SJCRH30 (cell line): Measurements from ENCODE around the gene PGC. TPM values are rescaled to one million over a fixed set of nuclear protein-coding genes. Genes with fewer than 3 reads are reported as not detected.

Source experiments
- DNase-seq, 2 experiments: peaks; one replicate each; pipeline ENCODE4 v3.0.0-alpha.2; 2015 to 2020
- H3K27ac ChIP-seq: fragments of 250-450 bp; sonication (Bioruptor Pico); 2 replicates; pipeline ENCODE4 v1.5.1; 2020; ENCODE audit warnings: mild to moderate bottlenecking, moderate library complexity
- H3K27me3 ChIP-seq: fragments of 250-450 bp; sonication (Bioruptor Pico); 2 replicates; pipeline ENCODE4 v1.5.1; 2020; ENCODE audit warnings: mild to moderate bottlenecking, moderate library complexity
- H3K36me3 ChIP-seq: fragments of 250-450 bp; sonication (Bioruptor Pico); 2 replicates; pipeline ENCODE4 v1.5.1; 2020; ENCODE audit warnings: mild to moderate bottlenecking, moderate library complexity
- H3K4me1 ChIP-seq: fragments of 250-450 bp; sonication (Bioruptor Pico); 2 replicates; pipeline ENCODE4 v1.5.1; 2020; ENCODE audit warnings: mild to moderate bottlenecking, moderate library complexity
- H3K4me3 ChIP-seq: fragments of 250-450 bp; sonication (Bioruptor Pico); 2 replicates; pipeline ENCODE4 v1.5.1; 2020; ENCODE audit warnings: mild to moderate bottlenecking, moderate library complexity
- H3K9me3 ChIP-seq: fragments of 250-450 bp; sonication (Bioruptor Pico); replicated peaks from 2 replicates; pipeline ENCODE4 v1.5.1; 2020; ENCODE audit warnings: mild to moderate bottlenecking, moderate library complexity
- total RNA-seq: library from RNA; depleted of rRNA; stranded (reverse); fragments of >200 nt; shearing (Covaris generic); gene quantifications from 2 replicates; pipeline ENCODE4 v1.2.3, GENCODE V29; 2014

Gene PGC
- total RNA-seq, 1 experiment from 2014 or later, result not detected

- Histone ChIP-seq H3K9me3 (no peaks in the 10 kb centered on the region), H3K4me3 (no peak overlapping the region), H3K27me3 (0 out of 2 replicates have a peak, but pooled peaks cover 4% of the 10 kb centered on the region), H3K36me3 (no peaks in the 10 kb centered on the region), H3K27ac (no peak overlapping the region), H3K4me1 (peaks cover 9% of the 10 kb centered on the region)
- no peak for DNase-seq
Observed at GRCh38 chr6:41743406-41744235, 3.6 kb downstream of the PGC start.

DNA sequence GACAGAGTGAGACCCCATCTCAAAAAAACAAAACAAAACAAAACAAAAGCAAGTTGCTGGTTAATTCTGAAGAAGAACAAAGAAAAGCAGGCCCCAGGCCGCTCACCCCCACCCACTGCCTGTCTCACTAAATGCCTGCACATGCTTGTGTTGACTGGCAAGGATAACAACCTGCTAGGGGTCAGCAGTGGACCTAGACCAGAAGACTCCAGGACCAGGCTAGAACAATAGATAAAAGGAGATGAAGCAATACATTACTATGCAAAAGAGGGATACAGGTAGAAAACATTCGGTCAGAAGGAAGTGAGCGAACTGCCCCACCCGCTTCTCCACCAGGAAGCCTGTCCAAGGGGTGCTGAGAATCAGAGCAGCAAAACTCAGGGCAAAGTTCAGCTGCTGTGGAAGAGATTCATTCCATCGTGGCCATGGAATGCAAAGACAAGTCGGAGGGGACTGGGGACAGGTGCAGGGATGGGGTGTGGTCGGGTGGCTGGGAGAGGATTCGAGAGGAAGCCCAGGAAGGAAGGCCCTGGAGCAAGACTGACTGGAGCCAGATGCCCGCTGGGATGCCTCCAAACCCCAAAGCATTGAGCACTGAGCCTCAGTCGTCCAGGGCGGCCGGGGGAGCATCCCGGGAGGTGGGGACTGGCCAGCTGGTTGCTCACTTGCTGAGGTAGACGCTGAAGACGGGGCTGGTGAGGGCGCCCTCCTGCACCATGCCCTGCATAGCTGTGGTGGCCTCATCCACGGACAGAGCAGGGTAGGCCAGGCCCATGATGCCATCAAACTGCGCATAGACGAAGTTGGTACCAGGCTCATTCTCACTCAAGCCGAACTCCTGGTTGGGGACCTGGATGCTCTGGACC lies 5.3 kb downstream of the PGC start:
- Histone ChIP-seq H3K27ac (no peak overlapping the region), H3K4me1 (peaks cover 9% of the 10 kb centered on the region), H3K9me3 (no peaks in the 10 kb centered on the region), H3K4me3 (no peak overlapping the region), H3K36me3 (no peaks in the 10 kb centered on the region), H3K27me3 (0 out of 2 replicates have a peak, but pooled peaks cover 4% of the 10 kb centered on the region)
- DNase-seq, result peak; percentile 49 to 59

DNA sequence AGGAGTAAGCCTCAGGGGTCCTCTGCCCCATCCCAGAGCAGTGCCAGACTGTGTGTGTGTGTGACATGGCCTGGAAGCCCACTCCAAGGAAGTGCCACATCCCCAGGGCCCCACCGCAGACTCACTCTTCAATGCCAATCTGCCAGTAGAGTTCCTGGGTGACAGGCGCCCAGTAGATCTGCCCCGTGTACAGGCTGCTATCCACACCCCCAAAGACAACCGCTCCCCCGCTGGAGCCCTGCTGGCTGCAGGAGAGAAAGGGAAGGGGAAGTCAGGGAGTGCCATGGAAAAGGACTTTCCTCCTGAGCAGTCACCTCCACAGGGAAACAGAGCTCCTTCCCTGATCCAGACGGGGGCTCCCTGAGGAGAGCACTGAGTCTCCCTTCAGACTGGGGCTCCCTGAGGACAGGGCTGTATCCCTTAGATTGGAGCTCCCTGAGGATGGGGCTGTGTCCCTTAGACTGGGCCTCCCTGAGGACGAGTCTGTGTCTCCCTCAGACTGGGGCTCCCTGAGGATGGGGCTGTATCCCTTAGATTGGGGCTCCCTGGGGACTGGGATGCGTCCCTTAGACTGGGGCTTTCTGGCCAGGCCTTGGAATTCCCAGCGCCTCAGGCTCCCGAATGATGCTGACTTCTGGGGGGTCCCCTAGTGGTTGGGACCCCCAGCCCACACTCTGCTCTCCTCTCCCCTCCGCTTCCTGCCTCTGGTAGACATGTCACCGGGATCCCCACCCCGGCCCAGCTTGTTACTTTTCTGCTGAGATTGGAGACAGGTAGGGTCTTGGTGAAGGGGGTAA lies 6.6 kb downstream of the PGC start:
- Histone ChIP-seq H3K27ac (no peak overlapping the region), H3K9me3 (no peaks in the 10 kb centered on the region), H3K27me3 (0 out of 2 replicates have a peak, but pooled peaks cover 4% of the 10 kb centered on the region), H3K36me3 (no peaks in the 10 kb centered on the region), H3K4me3 (no peak overlapping the region), H3K4me1 (peaks cover 12% of the 10 kb centered on the region)
- no peak for DNase-seq

GRCh38 chr6:41739041-41739440 lies 8.2 kb downstream of the PGC start:
- Histone ChIP-seq H3K4me3 (no peak overlapping the region), H3K36me3 (no peaks in the 10 kb centered on the region), H3K4me1 (peaks cover 12% of the 10 kb centered on the region), H3K27me3 (0 out of 2 replicates have a peak, but pooled peaks cover 4% of the 10 kb centered on the region), H3K9me3 (no peaks in the 10 kb centered on the region), H3K27ac (no peak overlapping the region)
- no peak for DNase-seq

- Histone ChIP-seq H3K9me3 (no peaks in the 10 kb centered on the region), H3K27me3 (0 out of 2 replicates have a peak, but pooled peaks cover 4% of the 10 kb centered on the region), H3K36me3 (no peaks in the 10 kb centered on the region), H3K4me1 (peaks cover 15% of the 10 kb centered on the region), H3K27ac (no peak overlapping the region), H3K4me3 (no peak overlapping the region)
- no peak for DNase-seq
Observed at GRCh38 chr6:41737591-41738130, 9.5 kb downstream of the PGC start.

DNA sequence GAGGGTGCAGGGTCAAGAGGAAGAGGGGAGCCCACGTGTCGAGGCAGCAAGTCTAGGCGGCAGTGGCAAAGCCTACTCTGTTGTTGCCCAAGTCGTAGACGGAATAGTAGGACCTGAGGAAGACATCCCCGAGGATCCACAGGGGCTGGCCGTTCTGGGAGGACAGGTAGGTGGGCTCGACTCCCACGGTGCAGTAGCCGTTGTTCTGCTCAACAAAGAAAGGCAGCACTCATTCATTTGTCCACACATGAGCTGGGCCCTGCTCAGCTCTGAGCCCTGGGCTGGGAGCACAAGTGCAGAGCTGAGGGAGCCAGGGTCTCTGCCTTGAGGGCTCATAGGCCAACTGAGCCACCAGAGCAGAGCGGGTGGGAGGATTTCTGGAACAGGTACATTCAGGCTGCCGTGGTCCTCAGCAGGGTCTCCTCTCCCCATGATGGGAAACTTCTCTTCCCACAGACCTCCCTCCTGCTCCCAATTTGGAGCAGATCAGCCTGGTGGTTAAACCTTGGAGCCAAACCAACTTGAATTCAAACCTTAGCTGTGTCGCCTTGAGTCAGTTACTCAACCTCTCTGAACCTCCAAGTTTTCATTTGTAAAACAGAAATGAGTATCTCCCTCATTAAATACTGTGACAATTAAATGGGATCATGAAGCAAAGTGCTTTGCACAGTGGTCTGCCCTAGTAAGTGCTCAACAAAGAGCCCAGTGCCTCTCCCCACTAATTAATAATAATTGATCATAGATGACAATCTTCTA lies 10.2 kb downstream of the PGC start:
- Histone ChIP-seq H3K9me3 (no peaks in the 10 kb centered on the region), H3K4me3 (no peak overlapping the region), H3K27me3 (0 out of 2 replicates have a peak, but pooled peaks cover 4% of the 10 kb centered on the region), H3K27ac (no peak overlapping the region), H3K36me3 (no peaks in the 10 kb centered on the region), H3K4me1 (peaks cover 12% of the 10 kb centered on the region)
- DNase-seq, result no peak

DNA sequence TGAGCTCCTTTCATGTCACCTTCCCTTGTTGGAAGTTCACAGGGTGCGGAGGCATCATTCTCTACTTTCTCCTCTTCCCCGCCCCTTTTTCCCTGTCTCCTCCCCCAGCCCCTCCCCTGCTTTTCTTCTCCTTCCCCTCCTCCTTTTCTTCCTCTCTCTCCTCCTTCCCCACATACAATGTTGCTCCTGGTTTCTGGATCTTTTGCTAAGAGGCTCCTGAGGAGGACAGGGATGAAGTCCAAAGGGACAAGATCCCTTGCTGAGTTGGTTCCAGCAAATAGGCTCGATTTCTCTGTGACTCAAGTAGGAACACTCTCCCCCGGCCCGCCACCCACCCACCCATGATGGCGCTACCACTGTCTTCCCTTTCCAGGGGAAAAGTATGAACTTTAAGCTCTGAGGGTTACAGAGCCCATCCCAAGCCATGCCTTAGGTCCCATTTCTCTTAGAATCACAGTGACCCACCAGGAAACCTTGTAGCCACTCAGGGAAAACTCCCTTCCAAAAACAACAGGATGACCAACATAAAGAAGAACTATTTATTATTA lies 10.9 kb downstream of the PGC start:
- H3K4me3 ChIP-seq, result no peak overlapping the region
- no peak for DNase-seq

GRCh38 chr6:41735427-41736185 lies 11.6 kb downstream of the PGC start, which contains the start of gene TFEB:
TSS of gene TFEB (minus strand) at chr6:41735608. CDS start at chr6:41691213, 44,395 bp downstream.
- DNase-seq, result peak; percentile 88 to 90
- no peaks in the 10 kb centered on the region for H3K36me3 ChIP-seq
- no peaks in the 10 kb centered on the region for H3K9me3 ChIP-seq
- peak within 1 kb of the TSS; percentile 56 for H3K4me3 ChIP-seq
- H3K4me1 ChIP-seq, result peaks cover 6% of the 10 kb centered on the region; the same call in 1 of the 2 replicates
- H3K27me3 ChIP-seq, result 0 out of 2 replicates have a peak, but pooled peaks cover 4% of the 10 kb centered on the region
- H3K27ac ChIP-seq, result no peak within 1 kb of the TSS

More for the DNA sequence above, 10.9 kb downstream of the PGC start:
- Histone ChIP-seq H3K27ac (no peak overlapping the region), H3K9me3 (no peaks in the 10 kb centered on the region), H3K36me3 (no peaks in the 10 kb centered on the region), H3K27me3 (0 out of 2 replicates have a peak, but pooled peaks cover 4% of the 10 kb centered on the region), H3K4me1 (peaks cover 6% of the 10 kb centered on the region; the same call in 1 of the 2 replicates)

GRCh38 chr6:41734666-41735426 lies 12.4 kb downstream of the PGC start:
- Histone ChIP-seq H3K4me3 (peak overlapping the region; percentile 56), H3K4me1 (peaks cover 6% of the 10 kb centered on the region; the same call in 1 of the 2 replicates), H3K27me3 (0 out of 2 replicates have a peak, but pooled peaks cover 4% of the 10 kb centered on the region), H3K9me3 (no peaks in the 10 kb centered on the region), H3K36me3 (no peaks in the 10 kb centered on the region), H3K27ac (no peak overlapping the region)
- peak; percentile 62 to 74 for DNase-seq

DNA sequence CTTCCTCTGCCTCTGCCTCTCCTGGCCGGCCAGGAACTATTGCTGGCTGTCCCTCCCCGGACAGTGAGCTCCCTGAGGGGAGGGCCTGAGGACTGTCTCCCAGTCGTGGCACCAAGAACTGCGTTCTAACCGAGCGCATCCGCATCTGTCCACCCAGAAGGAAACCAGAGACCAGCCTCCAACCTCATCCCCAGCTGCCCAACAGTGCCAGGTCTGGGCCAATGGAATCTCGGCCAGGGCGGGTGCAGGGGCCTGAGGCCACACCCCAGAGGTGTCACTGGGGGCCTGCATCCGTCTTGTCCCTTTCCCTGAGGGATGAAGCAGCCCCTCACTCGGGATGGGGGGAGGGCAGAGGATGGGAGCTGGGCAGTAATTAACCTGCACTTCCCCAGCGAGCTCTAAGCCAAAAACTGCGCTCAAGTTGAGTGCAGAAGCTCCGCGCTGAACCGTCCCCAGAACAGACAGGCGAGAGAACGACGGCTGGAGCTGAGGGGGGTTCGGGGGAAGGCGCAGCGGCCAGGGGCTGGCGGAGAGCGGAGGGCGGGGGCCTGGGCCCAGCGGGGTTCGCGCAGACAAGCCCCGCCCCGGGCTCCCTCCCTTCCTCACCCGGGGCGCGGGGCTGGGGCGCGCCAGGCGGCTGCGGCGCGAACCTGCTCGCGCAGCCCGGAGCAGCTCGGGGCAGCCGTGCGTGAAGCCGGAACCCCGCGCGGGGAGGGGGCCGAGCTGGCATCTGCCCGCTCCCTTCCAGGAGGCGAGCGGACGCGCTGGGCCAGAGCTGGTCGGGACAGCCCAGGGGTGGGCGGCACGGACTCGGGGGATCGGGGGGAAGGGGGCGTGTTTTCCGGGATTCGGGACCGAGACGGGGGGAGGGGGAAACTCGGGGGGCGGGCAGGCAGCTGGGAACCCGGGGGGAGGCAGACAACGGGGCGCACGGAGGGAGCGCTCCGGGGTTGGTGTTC lies 13.2 kb downstream of the PGC start:
- Histone ChIP-seq H3K4me3 (peak overlapping the region; percentile 56), H3K36me3 (no peaks in the 10 kb centered on the region), H3K27me3 (peaks cover 8% of the 10 kb centered on the region; the same call in 1 of the 2 replicates), H3K27ac (no peak overlapping the region), H3K9me3 (no peaks in the 10 kb centered on the region), H3K4me1 (peaks cover 6% of the 10 kb centered on the region; the same call in 1 of the 2 replicates)
- DNase-seq, result peak; percentile 79 to 84

DNA sequence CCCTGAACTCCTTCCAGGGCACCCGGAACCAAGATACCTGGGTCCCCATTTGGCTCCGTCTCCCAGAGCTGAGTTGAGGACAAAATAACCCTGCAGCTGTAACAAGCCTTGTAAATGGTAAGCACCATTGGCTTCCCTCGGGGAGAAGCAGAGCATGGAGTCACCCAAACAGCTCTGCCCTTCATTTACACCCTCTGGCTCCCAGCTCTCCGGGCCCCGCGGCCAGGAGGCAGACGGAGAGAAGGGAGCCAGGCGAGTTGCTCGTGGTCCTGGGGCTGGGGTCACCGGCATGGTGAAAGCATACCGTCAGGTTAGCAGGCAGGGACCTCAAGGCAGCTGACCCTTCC lies 13.9 kb downstream of the PGC start:
- no peak overlapping the region for H3K27ac ChIP-seq
- H3K9me3 ChIP-seq, result no peaks in the 10 kb centered on the region
- H3K27me3 ChIP-seq, result peaks cover 15% of the 10 kb centered on the region; the same call in 1 of the 2 replicates
- peaks cover 6% of the 10 kb centered on the region; the same call in 1 of the 2 replicates for H3K4me1 ChIP-seq
- H3K36me3 ChIP-seq, result no peaks in the 10 kb centered on the region
- no peak for DNase-seq
- peak overlapping the region; percentile 56 for H3K4me3 ChIP-seq
